NCI-H510A treated with DMSO at 0.1 percent for 48 hours (cell line): ENCODE results near the gene PLXNB2.

Source experiments
- DNase-seq: peaks from one replicate; lab custom pipeline; 2025; lab: John Stamatoyannopoulos, UW

Gene PLXNB2

DNA sequence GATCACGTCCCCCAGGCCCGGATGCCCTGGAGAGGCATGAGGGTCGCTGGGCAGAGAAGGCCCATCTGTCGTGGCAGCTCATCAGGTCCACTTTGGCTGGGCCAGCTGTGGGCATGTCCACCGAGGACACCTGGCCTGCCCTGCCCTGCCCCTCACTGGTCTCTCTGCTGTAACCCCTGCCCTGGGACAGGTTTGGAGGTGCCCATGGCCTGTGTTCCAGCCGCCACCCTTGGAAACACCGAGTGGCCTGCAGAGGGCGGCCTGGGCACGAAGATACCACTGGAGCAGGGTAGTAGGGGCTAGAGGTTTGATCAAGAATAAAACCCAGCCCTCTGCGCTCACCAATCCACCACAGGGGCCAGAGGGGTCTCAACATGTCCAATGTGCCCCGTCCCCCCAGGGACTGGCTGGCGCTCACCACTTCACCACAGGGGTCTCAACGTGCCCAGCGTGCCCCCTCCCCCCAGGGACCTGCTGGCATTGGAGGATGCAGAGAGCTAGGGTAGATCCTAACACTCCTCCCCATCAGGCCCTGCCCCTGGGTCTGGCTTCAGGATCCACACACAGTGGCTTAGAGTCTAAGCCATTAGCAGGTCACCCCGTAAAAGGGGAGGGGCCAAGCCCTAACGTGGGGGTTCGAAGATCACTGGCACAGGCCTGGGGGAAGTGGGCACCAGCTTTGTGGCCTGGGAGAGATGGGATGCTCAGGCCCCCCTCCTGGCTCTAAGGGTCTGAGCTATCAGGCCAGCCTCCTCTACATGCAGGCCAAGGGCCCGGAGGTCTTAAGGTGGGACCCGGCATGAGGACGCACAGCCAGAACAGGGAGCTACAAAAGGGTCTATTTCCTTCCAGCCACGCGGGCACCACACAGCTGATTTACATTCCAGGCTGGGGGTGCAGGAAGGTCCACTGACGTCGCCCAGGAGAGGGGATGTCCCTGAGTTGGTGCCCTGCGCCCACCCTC lies 55.1 kb downstream of the PLXNB2 start:
- DNase-seq = peak; percentile 31

DNA sequence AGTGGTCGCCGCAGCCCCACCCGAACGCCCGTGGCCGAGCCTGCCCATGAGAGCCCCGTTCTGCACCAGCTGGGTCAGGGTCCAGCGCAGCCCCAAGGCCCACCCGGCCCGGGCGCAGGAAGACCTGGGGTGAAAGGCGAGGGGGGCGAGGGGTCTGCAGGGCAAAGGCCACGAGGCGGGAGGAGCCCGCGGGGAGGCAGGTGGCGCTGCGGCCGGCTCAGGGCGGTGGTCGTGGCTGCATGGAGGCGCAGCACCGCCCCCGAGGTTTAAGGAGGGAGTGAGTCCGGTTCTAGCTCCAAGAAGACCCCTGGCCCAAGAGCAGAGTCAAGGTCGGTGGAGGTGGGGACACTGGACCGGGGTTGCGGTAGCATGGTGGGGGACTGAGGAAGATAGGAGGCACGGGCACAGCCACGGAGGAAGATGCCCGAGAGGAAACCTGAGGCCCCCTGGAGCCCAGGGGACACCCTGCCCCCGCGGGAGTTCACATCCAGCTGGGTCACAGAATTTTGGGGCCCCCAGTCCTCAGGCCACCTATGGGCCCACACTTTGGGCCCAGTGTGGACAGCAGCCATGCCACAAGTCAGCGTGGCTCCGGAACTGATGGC lies 55.9 kb downstream of the PLXNB2 start:
- DNase-seq = no peak

DNA sequence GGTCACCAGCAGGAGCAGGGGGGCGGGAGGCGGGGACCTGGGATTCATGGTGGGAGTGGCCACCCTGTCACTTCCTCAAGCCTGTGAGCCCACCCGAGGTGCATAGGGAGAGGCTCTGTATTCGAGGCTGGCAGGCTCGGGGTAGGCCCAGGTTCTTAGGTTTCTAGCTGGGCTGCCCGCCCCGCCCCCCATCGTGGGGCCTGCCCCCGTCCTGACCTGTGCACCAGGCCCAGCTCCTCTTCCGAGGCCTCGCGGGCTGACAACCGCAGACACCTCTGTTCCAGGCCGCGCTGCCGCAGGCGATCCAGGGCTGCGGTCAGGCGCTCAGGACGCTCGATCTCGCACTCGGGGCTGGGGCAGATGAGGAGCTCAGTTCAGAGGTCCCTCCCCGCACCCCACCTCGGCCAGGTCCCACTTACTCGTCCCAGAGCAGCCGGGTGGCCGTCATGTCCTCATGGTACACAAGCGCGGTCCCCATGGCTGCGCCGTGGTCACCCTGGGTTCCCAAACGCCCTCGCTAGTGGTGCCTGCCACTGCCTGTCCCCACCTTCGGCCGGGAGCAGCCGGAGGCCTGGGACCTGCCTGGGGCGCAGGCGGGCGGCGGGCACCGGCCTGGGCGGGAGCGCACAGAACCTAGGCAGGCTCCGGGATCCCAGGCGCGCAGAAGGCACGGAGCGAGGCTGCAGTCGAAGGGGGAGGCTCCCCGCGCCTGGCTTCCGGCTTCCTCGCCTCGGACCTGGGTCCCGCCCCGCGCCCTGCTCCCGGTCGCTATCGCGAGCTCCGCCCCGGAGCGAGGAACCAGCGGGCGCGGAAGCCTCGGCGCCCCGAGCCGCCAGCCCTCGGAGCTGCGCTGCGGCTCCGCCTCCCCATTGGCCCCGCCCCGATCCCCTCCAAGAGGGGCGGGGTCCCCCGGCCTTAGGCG lies 56.6 kb downstream of the PLXNB2 start, which contains the start of gene HDAC10:
Gene HDAC10 (minus strand): TSS at position 711 of the 922 bp plus-strand sequence. CDS start 233 bp downstream, at position 478.
- DNase-seq = peak; percentile 38

DNA sequence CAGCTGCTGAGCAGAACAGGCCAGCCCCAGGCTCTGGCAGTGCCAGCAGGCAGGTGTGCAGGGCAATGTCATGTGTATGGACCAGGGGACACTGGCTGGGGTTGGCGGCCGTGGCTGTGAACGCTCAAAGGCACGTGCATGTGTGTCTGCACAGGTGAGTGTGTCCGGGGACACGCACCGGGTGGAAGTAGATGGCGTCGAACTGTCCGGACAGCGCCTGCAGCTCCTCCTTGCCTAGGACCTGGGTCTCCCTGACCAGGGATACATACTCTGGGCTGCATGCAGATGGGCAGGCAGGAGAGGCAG lies 57.2 kb downstream of the PLXNB2 start:
- DNase-seq = no peak

DNA sequence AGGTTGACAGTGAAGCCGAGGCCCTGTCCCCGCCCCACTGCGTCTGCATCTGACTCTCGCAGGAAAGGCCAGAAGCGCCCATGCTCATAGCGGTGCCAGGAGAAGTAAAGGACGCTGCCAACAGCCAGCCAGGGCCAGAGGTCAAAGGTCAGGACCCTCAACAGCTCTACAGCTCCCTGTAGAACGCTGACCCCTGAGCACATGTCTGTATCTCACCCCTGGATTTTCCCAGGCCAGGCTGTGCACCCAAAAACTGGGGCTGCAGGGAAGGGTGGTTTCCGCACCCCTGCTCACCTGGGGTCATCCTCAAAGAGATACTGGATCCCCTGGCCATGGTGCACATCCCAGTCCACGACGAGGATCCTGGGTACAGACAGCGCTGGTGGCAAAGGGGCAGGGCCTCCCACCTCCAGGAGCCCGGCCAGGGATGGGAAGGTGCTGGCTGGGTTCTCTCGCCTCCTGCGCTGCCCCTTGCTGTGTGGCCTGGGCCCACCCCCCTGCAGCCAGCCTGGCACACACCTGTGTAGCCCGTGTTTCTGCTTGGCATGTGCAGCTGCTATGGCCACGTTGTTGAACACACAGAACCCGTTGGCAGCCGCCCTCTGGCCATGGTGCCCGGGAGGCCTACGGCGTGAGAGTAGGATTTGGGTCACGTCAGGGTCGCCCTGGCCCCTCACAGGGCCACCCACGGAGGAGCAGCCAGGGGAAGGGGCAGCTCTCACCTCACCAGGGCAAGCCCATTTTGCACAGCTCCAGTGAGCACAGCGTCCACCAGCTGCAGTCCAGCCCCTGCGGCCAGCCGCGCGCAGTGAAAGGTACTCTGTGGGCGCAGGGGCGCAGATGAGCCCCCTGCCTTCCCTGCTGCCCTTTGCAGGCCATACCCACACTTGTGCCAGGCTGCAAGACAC lies 57.9 kb downstream of the PLXNB2 start:
- DNase-seq = no peak

DNA sequence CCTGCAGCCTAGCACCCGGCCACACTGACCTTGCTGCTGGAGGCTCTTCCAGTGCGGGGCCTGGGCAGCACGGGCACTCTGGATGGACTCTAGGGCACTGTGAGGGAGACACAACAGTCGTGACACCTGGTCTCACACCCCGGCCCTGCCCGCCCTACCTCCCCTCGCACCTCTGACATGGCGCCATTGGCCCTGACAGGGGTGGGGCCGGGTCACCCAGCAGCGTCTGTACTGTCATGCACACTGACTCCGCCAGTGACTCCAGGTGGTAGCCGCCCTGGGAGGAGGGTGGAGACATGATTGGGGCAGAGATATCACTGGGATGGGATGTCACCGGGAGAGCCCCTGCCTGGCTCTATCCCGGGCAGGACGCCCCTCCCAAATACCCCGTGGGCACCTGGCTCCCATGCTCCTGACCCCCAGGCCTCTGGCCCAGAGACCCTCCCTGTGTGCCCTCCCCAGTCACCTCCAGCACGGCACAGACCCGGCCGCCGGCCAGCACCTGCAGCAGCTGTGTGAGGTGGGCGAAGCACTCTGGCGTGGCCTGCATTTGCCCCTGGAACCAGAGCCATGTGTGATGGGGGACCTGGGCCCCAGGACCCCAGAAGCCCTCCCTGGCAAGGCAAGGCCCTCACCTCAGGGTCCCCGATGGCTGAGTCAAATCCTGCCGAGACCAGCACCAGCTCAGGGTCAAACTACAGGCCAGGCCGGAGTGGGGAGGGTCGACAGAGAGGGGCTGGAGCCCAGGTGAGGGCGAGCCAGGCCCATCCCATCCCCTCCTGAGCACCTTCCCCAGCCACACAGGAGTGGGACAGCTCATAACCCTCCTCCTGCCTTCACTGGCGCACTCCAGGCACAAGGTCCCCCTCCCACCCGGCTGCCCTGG lies 59.0 kb downstream of the PLXNB2 start:
- no peak for DNase-seq

DNA sequence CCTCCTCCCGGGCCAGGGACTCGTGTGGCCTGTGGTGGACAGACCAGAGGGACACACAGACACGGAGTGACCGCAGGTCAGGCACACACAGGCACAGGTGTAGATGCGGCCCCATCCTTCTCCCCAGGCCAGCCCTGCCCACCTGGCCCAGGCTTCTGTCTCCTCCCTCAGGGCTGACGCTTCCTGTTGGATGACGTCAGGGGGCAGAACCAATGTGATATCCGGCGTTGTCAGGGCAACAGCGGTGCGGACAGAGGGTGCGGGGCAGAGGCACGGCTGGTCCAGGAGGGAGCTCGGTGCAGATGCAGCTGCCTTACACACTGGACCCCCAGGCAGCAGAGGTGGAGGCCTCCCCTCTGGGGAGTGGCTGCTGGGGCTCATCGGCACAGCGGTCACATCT lies 59.7 kb downstream of the PLXNB2 start:
- peak; percentile 64 for DNase-seq

GRCh38 chr22:50246242-50247175 lies 60.9 kb downstream of the PLXNB2 start:
- no peak for DNase-seq

- no peak for DNase-seq
Observed at GRCh38 chr22:50245214-50246072, 62.0 kb downstream of the PLXNB2 start.

GRCh38 chr22:50244420-50245213 lies 62.8 kb downstream of the PLXNB2 start, which contains the start of gene TUBGCP6:
Gene TUBGCP6 (minus strand): TSS chr22:50245023. CDS start chr22:50244459, 564 bp downstream.
- DNase-seq = peak; percentile 75

- DNase-seq = no peak
Observed at GRCh38 chr22:50243685-50244419, 63.6 kb downstream of the PLXNB2 start.

DNA sequence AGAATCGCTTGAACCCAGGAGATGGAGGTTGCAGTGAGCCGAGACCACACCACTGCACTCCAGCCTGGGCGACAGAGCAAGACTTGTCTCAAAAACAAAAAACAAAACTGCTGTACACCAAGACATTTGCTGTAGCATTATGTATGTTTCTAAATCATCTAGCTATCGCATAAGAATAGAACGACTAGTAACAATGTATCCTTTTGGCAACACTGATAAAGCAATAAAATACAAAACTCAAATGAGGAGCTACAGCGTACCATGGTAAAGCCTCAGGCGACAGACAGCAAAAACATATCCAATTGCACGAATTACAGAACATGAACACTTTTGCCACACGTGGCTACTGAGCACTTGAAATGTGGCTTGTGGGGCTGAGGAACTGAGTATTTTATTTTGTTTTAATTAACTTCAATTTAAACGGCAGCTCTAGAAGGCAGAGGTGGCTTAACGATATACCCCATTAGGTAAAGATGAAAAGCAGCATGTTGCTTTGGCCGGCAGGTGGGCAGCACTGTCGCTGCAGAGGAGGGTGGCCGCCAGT lies 65.0 kb downstream of the PLXNB2 start:
- no peak for DNase-seq

DNA sequence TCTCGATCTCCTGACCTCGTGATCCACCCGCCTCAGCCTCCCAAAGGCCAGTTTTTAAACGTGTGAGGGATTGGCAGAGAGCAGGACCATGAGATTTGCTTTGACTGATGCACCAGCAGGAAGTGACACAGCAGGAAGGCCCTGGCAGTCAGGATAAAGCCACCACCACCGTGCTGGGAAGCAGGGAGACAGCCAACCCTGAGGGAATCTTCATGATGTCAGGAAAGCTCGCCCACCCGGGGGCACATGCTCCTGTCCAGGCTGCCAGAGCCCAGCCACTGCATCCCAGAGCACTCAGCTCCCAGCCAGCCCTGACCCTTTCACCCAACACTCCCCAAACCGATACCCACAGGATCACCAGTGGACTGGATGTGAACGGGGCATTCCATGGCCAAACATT lies 68.7 kb downstream of the PLXNB2 start:
- DNase-seq = no peak

DNA sequence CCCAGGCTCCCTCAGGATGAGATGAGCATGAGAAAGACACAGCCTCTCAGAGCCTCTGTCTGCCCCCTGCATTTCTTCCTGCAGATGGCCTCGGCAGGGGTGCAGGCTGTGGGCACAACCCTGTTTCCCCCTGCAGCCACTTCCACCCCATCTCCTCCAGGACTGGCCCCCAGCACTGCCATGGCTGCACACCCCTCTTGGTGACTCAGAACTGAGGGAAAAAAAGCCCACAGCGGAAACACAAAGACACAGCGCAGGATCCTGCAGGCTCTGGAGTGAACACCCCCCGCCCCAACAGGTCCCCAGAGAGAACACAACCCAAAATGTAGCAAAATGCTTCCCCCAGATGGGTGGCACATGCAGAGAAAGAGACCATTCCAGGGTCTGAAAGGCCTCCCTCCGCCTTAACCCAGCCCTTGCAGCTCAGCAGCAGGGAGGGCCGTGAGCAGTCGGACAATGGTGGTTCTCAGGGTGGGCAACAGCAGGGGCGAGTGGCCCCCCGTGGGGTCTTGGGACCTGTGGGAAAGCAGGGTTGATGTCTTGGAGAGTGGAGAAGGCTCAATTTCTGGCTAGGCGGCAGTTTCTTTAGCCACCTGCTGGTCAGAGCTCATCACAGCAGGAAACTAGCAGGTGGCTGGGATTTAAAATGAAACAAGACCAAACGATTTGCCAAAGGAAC lies 70.6 kb downstream of the PLXNB2 start:
- DNase-seq = no peak

GRCh38 chr22:50233223-50233622 lies 74.2 kb downstream of the PLXNB2 start:
- DNase-seq = no peak
